OCI-LY7 (cell line): ENCODE results near the gene FN3KRP. TPM values are rescaled to one million over a fixed set of nuclear protein-coding genes. Genes with fewer than 3 reads are reported as not detected.

Experiments used
- BruUV-seq: library from RNA; stranded (reverse); fragments of 400-500 nt; replicated peaks from 2 replicates; lab custom pipeline; 2021; lab: Mats Ljungman, UMichigan
- CTCF ChIA-PET: fragments of 300-600 bp; sonication (Branson Sonifier 250); formaldehyde crosslinking; loops from one replicate; lab custom pipeline; 2022; ENCODE audit warnings: antibody characterized with exemption; ENCODE audit not compliant: unreplicated experiment; lab: Charles Lee
- POLR2A ChIA-PET: fragments of 300-600 bp; sonication (Branson Sonifier 250); formaldehyde crosslinking; loops from one replicate; lab custom pipeline; 2022; ENCODE audit warnings: antibody characterized with exemption; lab: Charles Lee
- DNase-seq: peaks from one replicate; pipeline ENCODE4 v3.0.0-alpha.2; 2015; ENCODE audit warnings: low spot score
- H2AFZ ChIP-seq: fragments of 200-600 bp; sonication (generic), shearing (Covaris generic); 2 replicates; pipeline ENCODE4 v1.6.1; 2014; ENCODE audit warnings: mild to moderate bottlenecking, antibody characterized with exemption, low read length, moderate library complexity
- H3K27ac ChIP-seq: fragments of 200-600 bp; sonication (generic); 2 replicates; pipeline ENCODE4 v1.5.1; 2014; ENCODE audit warnings: mixed run types, low read depth, mild to moderate bottlenecking, moderate library complexity, low read length, inconsistent platforms; ENCODE audit not compliant: poor library complexity, severe bottlenecking
- H3K36me3 ChIP-seq: fragments of 200-600 bp; sonication (generic); 2 replicates; pipeline ENCODE4 v1.6.1; 2014; ENCODE audit warnings: mild to moderate bottlenecking, antibody characterized with exemption, low read length, moderate library complexity, mixed read lengths; ENCODE audit not compliant: insufficient read depth
- H3K4me1 ChIP-seq: fragments of 200-600 bp; sonication (generic); 2 replicates; pipeline ENCODE4 v1.5.1; 2014; ENCODE audit warnings: mild to moderate bottlenecking, low read length; ENCODE audit not compliant: insufficient read depth, poor library complexity, severe bottlenecking
- H3K4me2 ChIP-seq: fragments of 200-600 bp; sonication (generic); 2 replicates; pipeline ENCODE4 v1.6.1; 2014; ENCODE audit warnings: mild to moderate bottlenecking, low read length
- H3K4me3 ChIP-seq: fragments of 200-600 bp; sonication (generic); 2 replicates; pipeline ENCODE4 v1.5.1; 2014; ENCODE audit warnings: mild to moderate bottlenecking, low read depth, low read length; ENCODE audit not compliant: poor library complexity, severe bottlenecking
- H3K79me2 ChIP-seq: fragments of 200-600 bp; sonication (generic); 2 replicates; pipeline ENCODE4 v1.6.1; 2016; ENCODE audit warnings: low read depth, mild to moderate bottlenecking, low read length, moderate library complexity, mixed read lengths; ENCODE audit not compliant: insufficient read depth
- H3K9me2 ChIP-seq: fragments of 200-600 bp; sonication (generic); 2 replicates; pipeline ENCODE4 v1.6.1; 2016; ENCODE audit warnings: mild to moderate bottlenecking, low read length, mixed read lengths; ENCODE audit not compliant: insufficient read depth
- H3K9me3 ChIP-seq: fragments of 200-600 bp; sonication (generic); 2 replicates; pipeline ENCODE4 v1.6.1; 2014; ENCODE audit warnings: mild to moderate bottlenecking, mixed run types, low read length, mixed read lengths
- H4K20me1 ChIP-seq: fragments of 200-600 bp; sonication (generic); 2 replicates; pipeline ENCODE4 v1.6.1; 2014; ENCODE audit warnings: mild to moderate bottlenecking, antibody characterized with exemption, low read length, moderate library complexity, mixed read lengths; ENCODE audit not compliant: insufficient read depth
- CTCF ChIP-seq: fragments of 200-600 bp; sonication (generic); conservative IDR thresholded peaks from 2 replicates; pipeline ENCODE4 v1.5.1; 2014; ENCODE audit warnings: mild to moderate bottlenecking, antibody characterized with exemption, low read length, moderate library complexity, mixed read lengths
- EZH2phosphoT487 ChIP-seq: fragments of 200-600 bp; sonication (generic); IDR thresholded peaks from 2 replicates; pipeline ENCODE4 v1.6.1; 2018; ENCODE audit warnings: low read depth, borderline replicate concordance, mild to moderate bottlenecking, mixed run types, antibody characterized with exemption, low read length, moderate library complexity, mixed read lengths
- intact Hi-C: fragments of 100-400 bp; cut with micrococcal nuclease; formaldehyde crosslinking; loops from one replicate; pipeline ENCODE4 v1.10.0; 2022; ENCODE audit not compliant: unreplicated experiment
- total RNA-seq, 2 experiments: library from RNA; depleted of rRNA in 1 of 2; stranded (reverse); fragments of >200 nt in 1 of 2; shearing (Covaris generic) in 1 of 2; gene quantifications; 2 replicates each; pipeline ENCODE4 v1.2.3, GENCODE V29; 2014 to 2022

Gene FN3KRP
- total RNA-seq, 2 experiments from 2014 or later, result 52.1 to 91.8 TPM

- TF ChIP-seq EZH2phosphoT487 (no peak), CTCF (no peak)
These were observed 25.6 kb upstream of the FN3KRP start for GRCh38 chr17:82690786-82691489.

GRCh38 chr17:82691714-82692113 lies 24.8 kb upstream of the FN3KRP start:
- no peaks in the 10 kb centered on the region for H3K79me2 ChIP-seq
- no peak overlapping the region for H3K4me3 ChIP-seq
- H3K4me1 ChIP-seq, result peaks cover 4% of the 10 kb centered on the region
- no peaks in the 10 kb centered on the region for H4K20me1 ChIP-seq
- TF ChIP-seq EZH2phosphoT487 (no peak), CTCF (no peak)
- peaks cover 18% of the 10 kb centered on the region for H3K9me3 ChIP-seq
- DNase-seq, result no peak
- intact Hi-C loops, result no loop called here
- no peak overlapping the region for H2AFZ ChIP-seq
- no peak overlapping the region for H3K4me2 ChIP-seq
- H3K9me2 ChIP-seq, result no peaks in the 10 kb centered on the region
- H3K27ac ChIP-seq, result no peak overlapping the region
- no peaks in the 10 kb centered on the region; the same call in 1 of the 2 replicates for H3K36me3 ChIP-seq
- no TSS peak for BruUV-seq
- ChIA-PET CTCF (no interaction called here), POLR2A (no interaction called here)

More at GRCh38 chr17:82690786-82691489, 25.6 kb upstream of the FN3KRP start:
- no peak overlapping the region for H2AFZ ChIP-seq
- H3K4me3 ChIP-seq, result no peak overlapping the region
- H3K27ac ChIP-seq, result no peak overlapping the region
- peaks cover 18% of the 10 kb centered on the region for H3K9me3 ChIP-seq
- H3K36me3 ChIP-seq, result no peaks in the 10 kb centered on the region; the same call in 1 of the 2 replicates
- ChIA-PET POLR2A (no interaction called here), CTCF (no interaction called here)
- intact Hi-C loops, result no loop called here
- DNase-seq, result no peak
- H3K4me2 ChIP-seq, result no peak overlapping the region
- no peaks in the 10 kb centered on the region for H4K20me1 ChIP-seq
- H3K4me1 ChIP-seq, result peaks cover 4% of the 10 kb centered on the region
- BruUV-seq, result no TSS peak
- H3K79me2 ChIP-seq, result no peaks in the 10 kb centered on the region
- H3K9me2 ChIP-seq, result no peaks in the 10 kb centered on the region

- BruUV-seq, result no TSS peak
- intact Hi-C loops, result no loop called here
- CTCF ChIA-PET, result interaction anchor here (0.9 kb wide), 1 partner anchor 8 kb away, joined by 3 read pairs; no protein-coding TSS in a partner anchor
These were observed 24.2 kb upstream of the FN3KRP start for GRCh38 chr17:82692268-82692667.

More at GRCh38 chr17:82692268-82692667, 24.2 kb upstream of the FN3KRP start:
- peaks cover 18% of the 10 kb centered on the region for H3K9me3 ChIP-seq
- DNase-seq, result no peak
- no peak overlapping the region for H2AFZ ChIP-seq
- no peaks in the 10 kb centered on the region for H3K9me2 ChIP-seq
- peaks cover 4% of the 10 kb centered on the region for H3K4me1 ChIP-seq
- H3K36me3 ChIP-seq, result no peaks in the 10 kb centered on the region; the same call in 1 of the 2 replicates
- no peaks in the 10 kb centered on the region for H3K79me2 ChIP-seq
- POLR2A ChIA-PET, result no interaction called here
- no peaks in the 10 kb centered on the region for H4K20me1 ChIP-seq
- no peak overlapping the region for H3K4me2 ChIP-seq
- no peak overlapping the region for H3K27ac ChIP-seq
- H3K4me3 ChIP-seq, result no peak overlapping the region
- TF ChIP-seq CTCF (no peak), EZH2phosphoT487 (no peak)
